HUES64 (cell line): ENCODE results near the gene CRY2.
"Not testable (repeated sequence)": the region's sequence is repeated elsewhere in the genome, so short reads cannot be mapped to it uniquely, and the experiment has no call there.

Experiments
- H3K27ac ChIP-seq: 2 replicates; pipeline ENCODE4 v1.7.0; 2013; ENCODE audit warnings: low read depth, low read length, inconsistent platforms
- H3K27me3 ChIP-seq: 2 replicates; pipeline ENCODE4 v1.6.1; 2013; ENCODE audit warnings: mild to moderate bottlenecking, low read length; ENCODE audit not compliant: insufficient read depth
- H3K36me3 ChIP-seq: 2 replicates; pipeline ENCODE4 v1.6.1; 2013; ENCODE audit warnings: mild to moderate bottlenecking, low read length; ENCODE audit not compliant: insufficient read depth
- H3K4me1 ChIP-seq: 2 replicates; pipeline ENCODE4 v1.6.1; 2013; ENCODE audit warnings: mild to moderate bottlenecking, low read length, moderate library complexity; ENCODE audit not compliant: insufficient read depth
- H3K4me3 ChIP-seq: 2 replicates; pipeline ENCODE4 v1.5.1; 2013; ENCODE audit warnings: mild to moderate bottlenecking, low read length, moderate library complexity
- H3K9ac ChIP-seq: 2 replicates; pipeline ENCODE4 v1.6.1; 2013; ENCODE audit warnings: mild to moderate bottlenecking, low read depth, low read length
- H3K9me3 ChIP-seq: 2 replicates; pipeline ENCODE4 v1.6.1; 2013; ENCODE audit warnings: low read depth, low read length; ENCODE audit not compliant: insufficient read depth
- WGBS: fragments of 150-250, 120-280 bp; methylation state at CpG from one replicate; pipeline ENCODE4 v1.1.7; 2013; ENCODE audit warnings: missing lambda C conversion rate; 5-methylcytosine and 5-hydroxymethylcytosine counted together

CRY2 gene

GRCh38 chr11:45895553-45896259 is 48.4 kb downstream of the CRY2 start:
- WGBS, result 93% methylated on average over 6 of the region's 8 CpGs
- H3K27ac ChIP-seq, result no peak overlapping the region
- H3K9ac ChIP-seq, result no peak overlapping the region
- H3K36me3 ChIP-seq, result no peaks in the 10 kb centered on the region
- H3K27me3 ChIP-seq, result peaks cover 5% of the 10 kb centered on the region
- no peaks in the 10 kb centered on the region for H3K9me3 ChIP-seq
- no peak overlapping the region for H3K4me3 ChIP-seq
- H3K4me1 ChIP-seq, result peaks cover 19% of the 10 kb centered on the region

GRCh38 chr11:45896422-45896984 is 49.2 kb downstream of the CRY2 start:
- Histone ChIP-seq H3K36me3 (no peaks in the 10 kb centered on the region), H3K27ac (no peak overlapping the region), H3K4me3 (peak overlapping the region; percentile 16; the same call in 1 of the 2 replicates), H3K4me1 (peaks cover 25% of the 10 kb centered on the region), H3K9me3 (no peaks in the 10 kb centered on the region), H3K9ac (no peak overlapping the region), H3K27me3 (peaks cover 11% of the 10 kb centered on the region)
- WGBS, result 19% methylated on average over 19 of the region's 19 CpGs

GRCh38 chr11:45897556-45897955 is 50.3 kb downstream of the CRY2 start:
- WGBS, result 89% methylated on average over 6 of the region's 6 CpGs
- peaks cover 11% of the 10 kb centered on the region for H3K27me3 ChIP-seq
- H3K4me3 ChIP-seq, result no peak overlapping the region
- H3K4me1 ChIP-seq, result peaks cover 25% of the 10 kb centered on the region
- H3K9me3 ChIP-seq, result no peaks in the 10 kb centered on the region
- no peak overlapping the region for H3K27ac ChIP-seq
- peaks cover 3% of the 10 kb centered on the region; the same call in 1 of the 2 replicates for H3K36me3 ChIP-seq
- H3K9ac ChIP-seq, result no peak overlapping the region

GRCh38 chr11:45899086-45899447 is 51.8 kb downstream of the CRY2 start:
- Histone ChIP-seq H3K27me3 (peaks cover 11% of the 10 kb centered on the region), H3K27ac (peak overlapping the region; percentile 64; the same call in 1 of the 2 replicates), H3K4me1 (peaks cover 13% of the 10 kb centered on the region; the same call in 1 of the 2 replicates), H3K4me3 (peak overlapping the region; percentile 65), H3K9me3 (no peaks in the 10 kb centered on the region), H3K36me3 (peaks cover 17% of the 10 kb centered on the region; the same call in 1 of the 2 replicates), H3K9ac (no peak overlapping the region)
- 9% methylated on average over 3 of the region's 3 CpGs for WGBS

- H3K27me3 ChIP-seq, result peaks cover 11% of the 10 kb centered on the region
- WGBS, result under 1% methylated on average over 59 of the region's 62 CpGs
- H3K27ac ChIP-seq, result peak overlapping the region; percentile 90
- H3K4me3 ChIP-seq, result peak overlapping the region; percentile 65
- peak overlapping the region; percentile 70 for H3K9ac ChIP-seq
- H3K4me1 ChIP-seq, result peaks cover 13% of the 10 kb centered on the region; the same call in 1 of the 2 replicates
- peaks cover 23% of the 10 kb centered on the region for H3K36me3 ChIP-seq
- no peaks in the 10 kb centered on the region for H3K9me3 ChIP-seq
Measured at GRCh38 chr11:45899448-45900174, 52.3 kb downstream of the CRY2 start.

GRCh38 chr11:45900175-45900800 is 53.0 kb downstream of the CRY2 start:
- not testable (repeated sequence) for H3K9me3 ChIP-seq, H3K27ac ChIP-seq
- H3K27me3 ChIP-seq, result peaks cover 11% of the 10 kb centered on the region
- H3K36me3 ChIP-seq, result peaks cover 26% of the 10 kb centered on the region
- WGBS, result 3% methylated on average over 30 of the region's 59 CpGs
- H3K4me3 ChIP-seq, result peak overlapping the region; percentile 65
- H3K9ac ChIP-seq, result peak overlapping the region; percentile 29
- peaks cover 13% of the 10 kb centered on the region; the same call in 1 of the 2 replicates for H3K4me1 ChIP-seq

- Histone ChIP-seq H3K27me3 (peaks cover 11% of the 10 kb centered on the region), H3K9ac (no peak overlapping the region), H3K4me3 (peak overlapping the region; percentile 65; the same call in 1 of the 2 replicates), H3K4me1 (peaks cover 13% of the 10 kb centered on the region; the same call in 1 of the 2 replicates), H3K9me3 (no peaks in the 10 kb centered on the region), H3K27ac (no peak overlapping the region), H3K36me3 (peaks cover 26% of the 10 kb centered on the region)
- WGBS, result 38% methylated on average over 8 of the region's 8 CpGs
Measured at GRCh38 chr11:45900916-45901617, 53.8 kb downstream of the CRY2 start.

- H3K4me1 ChIP-seq, result peaks cover 13% of the 10 kb centered on the region; the same call in 1 of the 2 replicates
- peaks cover 11% of the 10 kb centered on the region for H3K27me3 ChIP-seq
- H3K4me3 ChIP-seq, result no peak overlapping the region
- H3K36me3 ChIP-seq, result peaks cover 28% of the 10 kb centered on the region
- no peak overlapping the region for H3K9ac ChIP-seq
- no peak overlapping the region for H3K27ac ChIP-seq
- H3K9me3 ChIP-seq, result no peaks in the 10 kb centered on the region
- 93% methylated on average over 6 of the region's 6 CpGs for WGBS
Measured at GRCh38 chr11:45901626-45902025, 54.4 kb downstream of the CRY2 start.

- WGBS, result 93% methylated on average over 56 of the region's 56 CpGs
- H3K4me3 ChIP-seq, result no peak overlapping the region
Measured at GRCh38 chr11:45902452-45903380, 55.4 kb downstream of the CRY2 start.

More at GRCh38 chr11:45902452-45903380, 55.4 kb downstream of the CRY2 start:
- Histone ChIP-seq H3K9me3 (no peaks in the 10 kb centered on the region), H3K27me3 (peaks cover 11% of the 10 kb centered on the region), H3K36me3 (peaks cover 28% of the 10 kb centered on the region), H3K4me1 (peaks cover 13% of the 10 kb centered on the region; the same call in 1 of the 2 replicates), H3K9ac (no peak overlapping the region), H3K27ac (no peak overlapping the region)
